ENCODE results near the gene TBCK.

TBCK gene

DNA sequence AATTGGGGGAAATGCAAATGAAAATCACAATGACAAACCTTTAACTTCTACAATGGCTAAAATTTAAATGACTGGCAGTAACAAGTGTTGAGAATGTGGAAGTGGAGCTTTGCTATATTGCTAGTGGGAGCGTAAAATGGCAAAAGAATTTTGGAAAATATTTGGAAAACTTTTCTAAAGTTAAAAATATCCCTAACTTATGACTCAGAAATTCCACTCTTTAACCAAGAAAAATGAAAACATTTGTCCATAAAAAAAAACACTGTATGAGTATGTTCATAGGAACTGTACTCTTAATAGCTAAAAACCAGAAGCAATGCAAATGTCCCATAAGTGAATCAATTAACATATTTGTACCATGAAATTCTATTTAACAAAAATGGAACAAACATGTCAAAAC is 3.6 kb downstream of the TBCK start:
- no peaks in the 10 kb centered on the region for H3K9me3 ChIP-seq (ENCODE audit: control insufficient read depth in 1 of 2, low read length in 2 of 2)
- no peak overlapping the region for H3K9ac ChIP-seq (ENCODE audit: low read depth in 1 of 2, low read length in 2 of 2)
- no peaks in the 10 kb centered on the region for H3K27me3 ChIP-seq (ENCODE audit: control insufficient read depth in 1 of 2, insufficient read depth in 2 of 2, low read length in 2 of 2)
- H3K27ac ChIP-seq (ENCODE audit: low read depth, low read length): no peak overlapping the region
- H3K4me1 ChIP-seq (ENCODE audit: control insufficient read depth in 1 of 2, insufficient read depth in 2 of 2, low read length in 2 of 2): peaks cover 4 to 14% of the 10 kb centered on the region in 2 donors
- H3K36me3 ChIP-seq (ENCODE audit: control insufficient read depth in 1 of 2, insufficient read depth in 2 of 2, low read length in 2 of 2): peaks cover 0 to 5% of the 10 kb centered on the region in 2 donors
- H3K4me3 ChIP-seq (ENCODE audit: low read depth in 1 of 2, low read length in 2 of 2): no peak overlapping the region

DNA sequence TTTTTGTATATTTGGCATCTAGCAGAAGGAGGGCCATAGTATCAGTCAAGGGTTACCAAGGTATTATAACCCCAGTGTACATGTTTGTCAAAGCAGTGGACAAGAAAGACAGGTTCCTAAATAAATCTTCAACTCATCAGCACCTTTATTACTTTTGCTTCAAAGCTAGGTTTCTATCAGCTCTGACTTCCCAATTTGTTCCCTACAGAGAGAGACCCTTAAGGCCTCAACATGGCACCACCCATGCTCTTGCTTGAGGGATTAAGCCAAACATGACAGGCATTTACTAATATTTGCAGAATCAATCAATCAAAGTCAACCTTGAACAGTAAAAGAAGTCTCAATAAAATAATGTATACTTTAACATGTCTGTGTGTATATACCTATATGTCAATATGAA is 9.4 kb downstream of the TBCK start:
- H3K9me3 ChIP-seq (ENCODE audit: control insufficient read depth in 1 of 2, low read length in 2 of 2): no peaks in the 10 kb centered on the region
- H3K4me1 ChIP-seq (ENCODE audit: control insufficient read depth in 1 of 2, insufficient read depth in 2 of 2, low read length in 2 of 2): no peaks in the 10 kb centered on the region
- no peaks in the 10 kb centered on the region for H3K27me3 ChIP-seq (ENCODE audit: control insufficient read depth in 1 of 2, insufficient read depth in 2 of 2, low read length in 2 of 2)
- H3K9ac ChIP-seq (ENCODE audit: low read depth in 1 of 2, low read length in 2 of 2): no peak overlapping the region
- H3K27ac ChIP-seq (ENCODE audit: low read depth, low read length): no peak overlapping the region
- peaks cover 0 to 20% of the 10 kb centered on the region in 2 donors for H3K36me3 ChIP-seq (ENCODE audit: control insufficient read depth in 1 of 2, insufficient read depth in 2 of 2, low read length in 2 of 2)
- no peak overlapping the region for H3K4me3 ChIP-seq (ENCODE audit: low read depth in 1 of 2, low read length in 2 of 2)

DNA sequence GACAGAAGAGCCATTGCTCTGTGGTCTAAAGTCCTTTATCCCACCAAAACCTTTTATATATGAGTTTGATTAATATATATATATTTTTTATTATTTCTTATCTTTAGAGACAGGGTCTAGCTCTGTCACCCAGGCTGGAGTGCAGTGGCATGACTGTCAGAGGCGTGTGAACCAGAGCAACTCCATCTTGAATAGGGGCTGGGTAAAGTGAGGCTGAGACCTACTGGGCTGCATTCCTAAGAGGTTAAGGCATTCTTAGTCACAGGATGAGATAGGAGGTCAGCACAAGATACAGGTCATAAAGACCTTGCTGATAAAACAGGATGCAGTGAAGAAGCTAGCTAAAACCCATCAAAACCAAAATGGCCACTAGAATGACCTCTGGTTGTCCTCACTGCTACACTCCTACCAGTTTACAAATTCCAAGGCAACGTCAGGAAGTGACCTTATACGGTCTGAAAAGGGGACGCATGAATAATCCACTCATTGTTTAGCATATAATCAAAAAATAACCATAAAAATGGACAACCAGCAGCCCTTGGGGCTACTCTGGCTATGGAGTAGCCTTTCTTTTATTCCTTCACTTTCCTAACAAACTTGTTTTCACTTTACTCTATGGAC is 10.5 kb downstream of the TBCK start:
- H3K27me3 ChIP-seq (ENCODE audit: control insufficient read depth in 1 of 2, insufficient read depth in 2 of 2, low read length in 2 of 2): no peaks in the 10 kb centered on the region
- H3K9me3 ChIP-seq (ENCODE audit: control insufficient read depth in 1 of 2, low read length in 2 of 2): no peaks in the 10 kb centered on the region

DNA sequence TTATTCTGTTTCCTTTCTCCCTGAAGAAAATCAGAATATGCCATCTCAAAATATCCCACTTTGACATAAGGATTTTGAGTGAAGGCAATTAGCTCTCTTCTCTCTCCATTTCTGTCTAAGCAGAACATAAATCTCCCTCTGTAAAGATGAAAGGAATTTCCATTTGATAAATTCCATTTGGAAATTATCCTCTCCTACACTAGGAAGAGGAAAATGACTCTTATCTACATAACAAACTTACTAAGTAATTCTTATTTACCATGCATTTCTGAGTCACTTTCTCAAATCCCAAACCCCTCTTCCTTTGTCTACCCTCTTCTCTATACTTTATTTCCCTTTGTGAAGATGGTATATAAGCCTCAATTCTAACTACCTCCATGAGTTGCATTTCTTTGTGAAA is 11.4 kb downstream of the TBCK start:
- H3K4me1 ChIP-seq (ENCODE audit: control insufficient read depth in 1 of 2, insufficient read depth in 2 of 2, low read length in 2 of 2): no peaks in the 10 kb centered on the region
- H3K9ac ChIP-seq (ENCODE audit: low read depth in 1 of 2, low read length in 2 of 2): no peak overlapping the region
- no peak overlapping the region for H3K4me3 ChIP-seq (ENCODE audit: low read depth in 1 of 2, low read length in 2 of 2)
- H3K27me3 ChIP-seq (ENCODE audit: control insufficient read depth in 1 of 2, insufficient read depth in 2 of 2, low read length in 2 of 2): no peaks in the 10 kb centered on the region
- H3K36me3 ChIP-seq (ENCODE audit: control insufficient read depth in 1 of 2, insufficient read depth in 2 of 2, low read length in 2 of 2): peaks cover 0 to 20% of the 10 kb centered on the region in 2 donors
- no peaks in the 10 kb centered on the region for H3K9me3 ChIP-seq (ENCODE audit: control insufficient read depth in 1 of 2, low read length in 2 of 2)
- H3K27ac ChIP-seq (ENCODE audit: low read depth, low read length): no peak overlapping the region

More for the DNA sequence above, 10.5 kb downstream of the TBCK start:
- H3K4me3 ChIP-seq (ENCODE audit: low read depth in 1 of 2, low read length in 2 of 2): no peak overlapping the region
- H3K36me3 ChIP-seq (ENCODE audit: control insufficient read depth in 1 of 2, insufficient read depth in 2 of 2, low read length in 2 of 2): peaks cover 0 to 20% of the 10 kb centered on the region in 2 donors
- H3K27ac ChIP-seq (ENCODE audit: low read depth, low read length): no peak overlapping the region
- H3K4me1 ChIP-seq (ENCODE audit: control insufficient read depth in 1 of 2, insufficient read depth in 2 of 2, low read length in 2 of 2): no peaks in the 10 kb centered on the region
- no peak overlapping the region for H3K9ac ChIP-seq (ENCODE audit: low read depth in 1 of 2, low read length in 2 of 2)

DNA sequence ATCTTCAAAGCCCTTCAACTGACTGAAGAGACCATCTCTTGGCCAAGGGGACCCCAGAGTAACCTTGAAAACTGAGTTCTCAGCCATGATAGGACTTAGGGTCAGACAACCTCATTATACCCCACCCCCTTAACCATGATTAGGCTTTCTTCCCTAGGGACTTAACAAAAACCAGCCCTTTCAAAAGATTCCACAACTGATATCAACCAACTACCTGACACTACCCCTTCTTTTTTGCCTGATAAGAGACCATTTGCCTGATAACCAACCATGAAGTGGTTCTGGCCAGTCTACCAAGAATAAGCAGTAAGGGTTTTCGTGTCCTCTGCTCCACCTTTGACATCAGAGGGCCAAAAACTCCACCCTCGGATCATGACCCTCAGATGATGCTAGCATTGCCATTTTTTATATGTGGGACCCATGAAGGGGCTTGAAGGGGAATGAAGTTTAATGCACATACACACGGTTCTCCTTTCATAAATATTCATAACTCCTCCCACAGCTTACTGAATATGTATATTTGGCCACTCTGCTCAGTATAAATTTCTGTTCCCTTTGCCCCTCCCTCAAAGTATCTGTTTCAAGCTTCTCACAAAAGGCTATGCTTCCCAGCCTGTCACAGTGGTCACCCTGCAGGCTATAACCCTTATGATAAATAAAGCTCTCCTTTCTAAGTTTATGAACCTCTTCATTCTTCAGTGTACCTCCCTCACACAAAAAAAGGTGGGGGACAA is 12.3 kb downstream of the TBCK start:
- no peaks in the 10 kb centered on the region for H3K27me3 ChIP-seq (ENCODE audit: control insufficient read depth in 1 of 2, insufficient read depth in 2 of 2, low read length in 2 of 2)

DNA sequence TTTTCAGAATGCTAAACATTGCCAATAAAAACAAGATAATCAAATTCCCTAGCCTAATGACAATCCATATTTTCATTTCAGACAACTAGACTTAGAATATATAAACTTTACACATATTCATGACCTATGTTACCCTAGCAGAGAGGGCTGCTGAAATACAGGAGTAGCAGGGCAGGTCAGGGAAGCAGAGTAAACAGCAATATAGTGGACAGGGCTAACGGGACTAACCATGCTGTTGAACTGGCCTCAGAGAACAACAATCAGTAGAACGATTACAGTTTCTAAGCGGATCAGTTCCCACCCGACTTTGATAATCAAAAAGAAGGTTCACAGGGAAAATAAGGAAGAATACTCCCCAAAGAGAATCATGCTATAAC is 14.0 kb downstream of the TBCK start:
- Histone ChIP-seq H3K36me3 (ENCODE audit: control insufficient read depth in 1 of 2, insufficient read depth in 2 of 2, low read length in 2 of 2) (peaks cover 0 to 14% of the 10 kb centered on the region in 2 donors), H3K27ac (ENCODE audit: low read depth, low read length) (no peak overlapping the region), H3K9me3 (ENCODE audit: control insufficient read depth in 1 of 2, low read length in 2 of 2) (no peaks in the 10 kb centered on the region), H3K9ac (ENCODE audit: low read depth in 1 of 2, low read length in 2 of 2) (no peak overlapping the region), H3K4me3 (ENCODE audit: low read depth in 1 of 2, low read length in 2 of 2) (no peak overlapping the region), H3K4me1 (ENCODE audit: control insufficient read depth in 1 of 2, insufficient read depth in 2 of 2, low read length in 2 of 2) (no peaks in the 10 kb centered on the region), H3K27me3 (ENCODE audit: control insufficient read depth in 1 of 2, insufficient read depth in 2 of 2, low read length in 2 of 2) (no peaks in the 10 kb centered on the region)

More for the DNA sequence above, 12.3 kb downstream of the TBCK start:
- H3K9ac ChIP-seq (ENCODE audit: low read depth in 1 of 2, low read length in 2 of 2): no peak overlapping the region
- H3K4me3 ChIP-seq (ENCODE audit: low read depth in 1 of 2, low read length in 2 of 2): no peak overlapping the region
- H3K4me1 ChIP-seq (ENCODE audit: control insufficient read depth in 1 of 2, insufficient read depth in 2 of 2, low read length in 2 of 2): no peaks in the 10 kb centered on the region
- no peak overlapping the region for H3K27ac ChIP-seq (ENCODE audit: low read depth, low read length)
- no peaks in the 10 kb centered on the region for H3K9me3 ChIP-seq (ENCODE audit: control insufficient read depth in 1 of 2, low read length in 2 of 2)
- peaks cover 0 to 20% of the 10 kb centered on the region in 2 donors for H3K36me3 ChIP-seq (ENCODE audit: control insufficient read depth in 1 of 2, insufficient read depth in 2 of 2, low read length in 2 of 2)

DNA sequence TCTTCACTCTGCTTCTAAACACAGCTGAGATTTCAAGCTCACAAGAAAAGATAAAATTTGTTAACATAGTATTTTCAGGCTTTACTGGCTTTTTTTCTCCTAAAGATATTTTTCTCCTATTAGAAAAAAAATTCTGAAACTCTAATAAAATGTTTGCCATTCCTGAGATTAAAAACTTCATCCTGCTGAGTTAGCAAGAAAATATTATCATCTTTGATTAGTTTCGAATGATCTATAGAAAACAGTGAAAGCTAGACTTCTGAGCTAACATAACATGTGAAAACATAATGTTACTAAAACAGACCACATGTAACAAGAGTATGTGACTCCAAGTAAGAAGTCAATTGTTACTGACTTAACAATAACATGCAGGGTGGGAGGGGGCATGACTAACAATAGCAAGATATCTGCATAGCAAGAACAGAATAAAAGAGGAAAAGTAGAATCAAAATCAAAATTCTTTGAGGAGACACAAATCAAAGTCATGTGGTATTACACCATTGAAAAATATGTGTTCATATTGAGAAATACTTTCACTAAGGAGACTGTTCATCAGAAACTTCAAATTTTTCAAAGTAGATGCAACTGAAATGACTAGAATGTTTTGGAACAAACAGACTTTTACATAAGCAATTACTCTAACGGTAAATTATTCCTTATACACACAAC is 14.5 kb downstream of the TBCK start:
- H3K4me3 ChIP-seq (ENCODE audit: low read depth in 1 of 2, low read length in 2 of 2): no peak overlapping the region
- no peak overlapping the region for H3K9ac ChIP-seq (ENCODE audit: low read depth in 1 of 2, low read length in 2 of 2)
- no peaks in the 10 kb centered on the region for H3K9me3 ChIP-seq (ENCODE audit: control insufficient read depth in 1 of 2, low read length in 2 of 2)
- no peak overlapping the region for H3K27ac ChIP-seq (ENCODE audit: low read depth, low read length)
- peaks cover 0 to 9% of the 10 kb centered on the region in 2 donors for H3K36me3 ChIP-seq (ENCODE audit: control insufficient read depth in 1 of 2, insufficient read depth in 2 of 2, low read length in 2 of 2)
- H3K27me3 ChIP-seq (ENCODE audit: control insufficient read depth in 1 of 2, insufficient read depth in 2 of 2, low read length in 2 of 2): no peaks in the 10 kb centered on the region
- no peaks in the 10 kb centered on the region for H3K4me1 ChIP-seq (ENCODE audit: control insufficient read depth in 1 of 2, insufficient read depth in 2 of 2, low read length in 2 of 2)

DNA sequence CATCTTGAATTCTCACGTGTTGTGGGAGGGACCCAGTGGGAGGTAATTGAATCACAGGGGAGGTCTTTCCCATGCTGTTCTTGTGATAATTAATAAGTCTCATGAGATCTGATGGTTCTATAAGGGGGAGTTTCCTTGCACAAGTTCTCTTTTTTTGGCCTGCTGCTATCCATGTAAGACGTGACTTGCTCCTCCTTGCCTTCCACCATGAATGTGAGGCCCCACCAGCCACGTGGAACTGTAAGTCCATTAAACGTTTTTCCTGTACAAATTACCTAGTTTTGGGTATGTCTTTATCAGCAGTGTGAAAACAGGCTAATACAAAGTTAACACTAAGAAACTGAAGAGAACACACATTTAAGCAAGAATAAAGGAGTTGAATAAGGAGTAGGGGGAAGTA is 16.0 kb downstream of the TBCK start:
- H3K27ac ChIP-seq (ENCODE audit: low read depth, low read length): no peak overlapping the region
- H3K4me3 ChIP-seq (ENCODE audit: low read depth in 1 of 2, low read length in 2 of 2): no peak overlapping the region
- no peaks in the 10 kb centered on the region for H3K4me1 ChIP-seq (ENCODE audit: control insufficient read depth in 1 of 2, insufficient read depth in 2 of 2, low read length in 2 of 2)
- no peaks in the 10 kb centered on the region for H3K9me3 ChIP-seq (ENCODE audit: control insufficient read depth in 1 of 2, low read length in 2 of 2)
- no peaks in the 10 kb centered on the region for H3K27me3 ChIP-seq (ENCODE audit: control insufficient read depth in 1 of 2, insufficient read depth in 2 of 2, low read length in 2 of 2)
- H3K36me3 ChIP-seq (ENCODE audit: control insufficient read depth in 1 of 2, insufficient read depth in 2 of 2, low read length in 2 of 2): peaks cover 0 to 11% of the 10 kb centered on the region in 2 donors
- no peak overlapping the region for H3K9ac ChIP-seq (ENCODE audit: low read depth in 1 of 2, low read length in 2 of 2)

DNA sequence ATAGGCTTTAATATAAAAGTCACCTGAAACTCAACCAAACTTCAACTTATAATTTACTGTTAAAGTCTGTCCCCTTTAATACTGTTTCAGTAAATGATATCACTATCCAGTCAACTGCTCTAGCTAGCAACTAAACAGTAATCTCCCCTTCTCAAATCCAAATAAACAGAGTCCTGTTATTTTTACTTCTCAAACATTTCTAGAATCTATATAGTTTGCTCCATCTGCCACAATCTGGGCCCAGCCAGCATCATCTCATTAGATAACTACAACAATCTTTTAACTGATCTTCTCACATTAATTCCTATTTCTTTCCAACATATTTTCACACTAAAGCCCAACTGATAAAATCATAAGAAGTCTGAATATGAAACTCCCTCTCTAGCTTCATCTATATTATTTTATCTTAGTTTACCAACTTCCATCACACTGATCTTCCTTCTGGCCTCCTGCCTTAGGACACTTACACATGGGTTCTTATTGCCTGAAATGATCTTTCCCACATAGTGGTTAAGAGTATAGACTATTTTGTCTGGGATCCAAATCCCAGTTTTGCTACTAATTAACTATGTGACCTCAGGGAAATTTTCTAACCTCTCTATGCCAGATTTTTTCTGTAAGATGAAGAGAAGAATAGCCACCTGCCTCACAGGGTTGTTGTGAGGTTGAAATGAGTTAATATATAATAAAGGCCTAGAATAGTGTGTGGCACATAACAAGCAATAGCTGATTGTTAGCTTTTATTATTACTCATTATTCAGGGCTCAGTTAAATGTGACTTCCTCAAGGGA is 18.6 kb downstream of the TBCK start:
- no peaks in the 10 kb centered on the region for H3K4me1 ChIP-seq (ENCODE audit: control insufficient read depth in 1 of 2, insufficient read depth in 2 of 2, low read length in 2 of 2)
- H3K4me3 ChIP-seq (ENCODE audit: low read depth in 1 of 2, low read length in 2 of 2): no peak overlapping the region
- peaks cover 0 to 17% of the 10 kb centered on the region in 2 donors for H3K36me3 ChIP-seq (ENCODE audit: control insufficient read depth in 1 of 2, insufficient read depth in 2 of 2, low read length in 2 of 2)
- H3K9ac ChIP-seq (ENCODE audit: low read depth in 1 of 2, low read length in 2 of 2): no peak overlapping the region
- no peaks in the 10 kb centered on the region for H3K9me3 ChIP-seq (ENCODE audit: control insufficient read depth in 1 of 2, low read length in 2 of 2)
- H3K27me3 ChIP-seq (ENCODE audit: control insufficient read depth in 1 of 2, insufficient read depth in 2 of 2, low read length in 2 of 2): no peaks in the 10 kb centered on the region
- H3K27ac ChIP-seq (ENCODE audit: low read depth, low read length): no peak overlapping the region

DNA sequence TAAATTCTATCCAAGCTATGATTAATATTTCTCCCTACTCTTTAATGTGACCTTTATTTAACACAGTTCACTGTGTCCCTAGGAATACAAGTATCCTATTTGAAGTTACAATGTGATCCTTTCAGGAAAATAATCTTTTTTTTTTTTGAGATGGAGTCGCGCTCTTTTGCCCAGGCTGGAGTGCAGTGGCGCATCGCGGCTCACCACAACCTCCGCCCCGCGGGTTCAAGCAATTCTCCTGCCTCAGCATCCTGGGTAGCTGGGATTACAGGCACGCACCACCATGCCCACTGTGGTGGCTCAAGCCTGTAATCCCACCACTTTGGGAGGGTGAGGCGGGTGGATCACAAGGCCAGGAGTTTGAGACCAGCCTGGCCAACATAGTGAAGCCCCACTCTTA is 21.9 kb downstream of the TBCK start:
- Histone ChIP-seq H3K4me3 (ENCODE audit: low read depth in 1 of 2, low read length in 2 of 2) (no peak overlapping the region), H3K4me1 (ENCODE audit: control insufficient read depth in 1 of 2, insufficient read depth in 2 of 2, low read length in 2 of 2) (no peaks in the 10 kb centered on the region), H3K9ac (ENCODE audit: low read depth in 1 of 2, low read length in 2 of 2) (no peak overlapping the region), H3K27me3 (ENCODE audit: control insufficient read depth in 1 of 2, insufficient read depth in 2 of 2, low read length in 2 of 2) (no peaks in the 10 kb centered on the region), H3K36me3 (ENCODE audit: control insufficient read depth in 1 of 2, insufficient read depth in 2 of 2, low read length in 2 of 2) (peaks cover 0 to 32% of the 10 kb centered on the region in 2 donors), H3K27ac (ENCODE audit: low read depth, low read length) (no peak overlapping the region), H3K9me3 (ENCODE audit: control insufficient read depth in 1 of 2, low read length in 2 of 2) (no peaks in the 10 kb centered on the region)
